Measurements from ENCODE around the gene RBM43.

- no peak for TF ChIP-seq POLR2A (IDR thresholded peaks at IDR 0.05)
- TF ChIP-seq CTCF (IDR thresholded peaks at IDR 0.05): no peak
- TF ChIP-seq EP300 (IDR thresholded peaks at IDR 0.05): no peak
These were observed 13.6 kb upstream of the RBM43 start for GRCh38 chr2:151275291-151275690.
